ENCODE results near the gene DGAT2. TPM values are rescaled to one million over a fixed set of nuclear protein-coding genes. Genes with fewer than 3 reads are reported as not detected.

Gene DGAT2
- total and polyA plus RNA-seq, 8 donors, result 1.2 to 14.9 (median 1.5) TPM

- ATAC-seq, result no peak
- H3K27ac ChIP-seq, result no peak overlapping the region
- H3K9me3 ChIP-seq, result no peaks in the 10 kb centered on the region
- no peaks in the 10 kb centered on the region for H3K36me3 ChIP-seq
- intact Hi-C loops (cut with DNase I), result no loop called here
- TF ChIP-seq CTCF (IDR thresholded peaks at IDR 0.05), result no peak
- no peak for DNase-seq
- no peak overlapping the region for H3K4me3 ChIP-seq
- peaks cover 15 to 87% of the 10 kb centered on the region in 2 donors for H3K4me1 ChIP-seq
- no peaks in the 10 kb centered on the region for H3K27me3 ChIP-seq
Measured at GRCh38 chr11:75821202-75821601, 52.6 kb downstream of the DGAT2 start.

GRCh38 chr11:75822541-75822940 lies 54.0 kb downstream of the DGAT2 start:
- Histone ChIP-seq H3K4me1 (peaks cover 14 to 87% of the 10 kb centered on the region in 2 donors), H3K27ac (no peak overlapping the region), H3K9me3 (no peaks in the 10 kb centered on the region), H3K36me3 (no peaks in the 10 kb centered on the region), H3K27me3 (no peaks in the 10 kb centered on the region), H3K4me3 (no peak overlapping the region)
- intact Hi-C loops (cut with DNase I), result no loop called here
- no peak for TF ChIP-seq CTCF (IDR thresholded peaks at IDR 0.05)
- ATAC-seq (no peak), DNase-seq (no peak)

GRCh38 chr11:75823415-75823814 lies 54.8 kb downstream of the DGAT2 start:
- H3K36me3 ChIP-seq, result no peaks in the 10 kb centered on the region
- no peaks in the 10 kb centered on the region for H3K9me3 ChIP-seq
- intact Hi-C loops (cut with DNase I), result no loop called here
- no peak overlapping the region for H3K4me3 ChIP-seq
- TF ChIP-seq CTCF (IDR thresholded peaks at IDR 0.05), result no peak
- DNase-seq (no peak), ATAC-seq (no peak)
- H3K27me3 ChIP-seq, result no peaks in the 10 kb centered on the region
- H3K27ac ChIP-seq, result peak overlapping the region in 1 of 2 donors; percentile 66
- peaks cover 22 to 86% of the 10 kb centered on the region in 2 donors for H3K4me1 ChIP-seq

GRCh38 chr11:75823946-75824345 lies 55.4 kb downstream of the DGAT2 start:
- no peak for TF ChIP-seq CTCF (IDR thresholded peaks at IDR 0.05)
- Histone ChIP-seq H3K4me1 (peaks cover 22 to 82% of the 10 kb centered on the region in 2 donors), H3K27ac (peak overlapping the region; percentile 8 to 66)

GRCh38 chr11:75826461-75827230 lies 58.1 kb downstream of the DGAT2 start:
- Histone ChIP-seq H3K27ac (peak overlapping the region; percentile 52 to 72), H3K4me3 (no peak overlapping the region), H3K36me3 (no peaks in the 10 kb centered on the region), H3K27me3 (no peaks in the 10 kb centered on the region), H3K9me3 (no peaks in the 10 kb centered on the region), H3K4me1 (peaks cover 22 to 67% of the 10 kb centered on the region in 2 donors)
- ATAC-seq (peak; percentile 79), DNase-seq (no peak)
- intact Hi-C loops (cut with DNase I), result no loop called here
- no peak for TF ChIP-seq CTCF (IDR thresholded peaks at IDR 0.05)

More at GRCh38 chr11:75823946-75824345, 55.4 kb downstream of the DGAT2 start:
- Histone ChIP-seq H3K9me3 (no peaks in the 10 kb centered on the region), H3K4me3 (peak overlapping the region in 1 of 2 donors; percentile 4), H3K27me3 (no peaks in the 10 kb centered on the region), H3K36me3 (no peaks in the 10 kb centered on the region)
- intact Hi-C loops (cut with DNase I), result no loop called here
- ATAC-seq, result no peak
- no peak for DNase-seq
